Stimulated activated CD4-positive, alpha-beta T cell treated with anti-CD3 and anti-CD28 coated beads, Interleukin-1b, Interleukin-23, amount 100 ng/mL, for 48 hours (primary cell): ENCODE results near the gene GLRA3.

ENCODE experiments used
- DNase-seq: peaks from one replicate; pipeline ENCODE4 v3.0.0-alpha.2; 2020

GLRA3 gene

GRCh38 chr4:174591243-174592021 is 237.6 kb downstream of the GLRA3 start:
- no peak for DNase-seq

- DNase-seq, result no peak
Observed at GRCh38 chr4:174590336-174590735, 238.7 kb downstream of the GLRA3 start.
